Calu3 (cell line): ENCODE measurements around the gene SPATA31D1. TPM values are rescaled to one million over a fixed set of nuclear protein-coding genes. Genes with fewer than 3 reads are reported as not detected.

ENCODE experiments used
- BruUV-seq: library from RNA; stranded (reverse); fragments of 400-500 nt; replicated peaks from 2 replicates; lab custom pipeline; 2021; lab: Mats Ljungman, UMichigan
- CTCF ChIA-PET: fragments of 300-600 bp; sonication (Branson Sonifier 250); formaldehyde crosslinking; loops from one replicate; lab custom pipeline; 2022; ENCODE audit warnings: antibody characterized with exemption; lab: Charles Lee
- DNase-seq: peaks from one replicate; pipeline ENCODE4 v3.0.0; 2022
- H3K27ac Mint-ChIP-seq: one replicate; pipeline ENCODE4 v1.8.0; 2022; ENCODE audit warnings: mixed read lengths; ENCODE audit not compliant: unreplicated experiment
- H3K27me3 Mint-ChIP-seq: one replicate; pipeline ENCODE4 v1.8.0; 2022; ENCODE audit warnings: mixed read lengths; ENCODE audit not compliant: unreplicated experiment
- H3K36me3 Mint-ChIP-seq: one replicate; pipeline ENCODE4 v1.8.0; 2022; ENCODE audit warnings: mild to moderate bottlenecking, moderate library complexity, mixed read lengths; ENCODE audit not compliant: insufficient read depth, unreplicated experiment
- H3K4me1 Mint-ChIP-seq: one replicate; pipeline ENCODE4 v1.8.0; 2022; ENCODE audit warnings: mild to moderate bottlenecking, low read depth, mixed read lengths; ENCODE audit not compliant: unreplicated experiment
- H3K4me3 Mint-ChIP-seq: one replicate; pipeline ENCODE4 v1.8.0; 2022; ENCODE audit warnings: mild to moderate bottlenecking, low read depth, moderate library complexity, mixed read lengths; ENCODE audit not compliant: unreplicated experiment
- H3K9me3 Mint-ChIP-seq: one replicate; pipeline ENCODE4 v1.8.0; 2022; ENCODE audit warnings: low read depth, mixed read lengths; ENCODE audit not compliant: unreplicated experiment
- intact Hi-C: fragments of 100-400 bp; cut with micrococcal nuclease; formaldehyde crosslinking; loops from one replicate; pipeline ENCODE4 v1.10.0; 2022; ENCODE audit not compliant: unreplicated experiment
- total RNA-seq: library from RNA; stranded (reverse); gene quantifications from 2 replicates; pipeline ENCODE4 v1.2.3, GENCODE V29; 2022
- TF ChIP-seq, protein P1 (sequence below): fragments of 200-600 bp; IDR thresholded peaks from one replicate; pipeline ENCODE4 v1.8.0; 2022; ENCODE audit warnings: antibody characterized with exemption; ENCODE audit not compliant: unreplicated experiment

The SPATA31D1 gene
- total RNA-seq, 1 experiment from 2014 or later: not detected

- H3K4me3 Mint-ChIP-seq: no peak overlapping the region
- BruUV-seq: no TSS peak
- no peaks in the 10 kb centered on the region for H3K36me3 Mint-ChIP-seq
- H3K4me1 Mint-ChIP-seq: peaks cover 8% of the 10 kb centered on the region
- H3K27ac Mint-ChIP-seq: no peak overlapping the region
- intact Hi-C loops: no loop called here
- no peaks in the 10 kb centered on the region for H3K27me3 Mint-ChIP-seq
- TF ChIP-seq, protein P1, sequence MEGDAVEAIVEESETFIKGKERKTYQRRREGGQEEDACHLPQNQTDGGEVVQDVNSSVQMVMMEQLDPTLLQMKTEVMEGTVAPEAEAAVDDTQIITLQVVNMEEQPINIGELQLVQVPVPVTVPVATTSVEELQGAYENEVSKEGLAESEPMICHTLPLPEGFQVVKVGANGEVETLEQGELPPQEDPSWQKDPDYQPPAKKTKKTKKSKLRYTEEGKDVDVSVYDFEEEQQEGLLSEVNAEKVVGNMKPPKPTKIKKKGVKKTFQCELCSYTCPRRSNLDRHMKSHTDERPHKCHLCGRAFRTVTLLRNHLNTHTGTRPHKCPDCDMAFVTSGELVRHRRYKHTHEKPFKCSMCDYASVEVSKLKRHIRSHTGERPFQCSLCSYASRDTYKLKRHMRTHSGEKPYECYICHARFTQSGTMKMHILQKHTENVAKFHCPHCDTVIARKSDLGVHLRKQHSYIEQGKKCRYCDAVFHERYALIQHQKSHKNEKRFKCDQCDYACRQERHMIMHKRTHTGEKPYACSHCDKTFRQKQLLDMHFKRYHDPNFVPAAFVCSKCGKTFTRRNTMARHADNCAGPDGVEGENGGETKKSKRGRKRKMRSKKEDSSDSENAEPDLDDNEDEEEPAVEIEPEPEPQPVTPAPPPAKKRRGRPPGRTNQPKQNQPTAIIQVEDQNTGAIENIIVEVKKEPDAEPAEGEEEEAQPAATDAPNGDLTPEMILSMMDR: no peak
- CTCF ChIA-PET: no interaction called here
- no peak for DNase-seq
- H3K9me3 Mint-ChIP-seq: no peaks in the 10 kb centered on the region
These were observed 46.6 kb downstream of the SPATA31D1 start for GRCh38 chr9:82034956-82035731.

DNA sequence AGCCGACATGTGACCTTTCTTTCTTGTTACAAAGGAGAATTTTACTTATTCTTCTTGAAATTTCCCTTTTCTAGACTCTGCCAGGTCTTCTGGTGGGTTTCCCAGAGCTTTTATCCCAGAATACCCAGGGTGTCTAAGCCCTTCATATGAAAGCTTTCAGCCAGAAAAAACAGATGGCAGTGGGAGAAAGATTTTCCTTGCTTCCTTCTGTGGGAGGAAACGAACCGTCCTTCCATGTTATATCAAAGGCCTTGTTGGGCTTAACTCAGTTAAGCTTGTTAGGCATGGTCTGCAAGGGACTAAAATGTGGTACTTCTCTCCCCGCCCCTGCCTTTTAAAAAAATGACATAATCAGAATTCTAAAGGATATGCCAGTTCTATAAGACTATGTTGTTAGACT is 47.5 kb downstream of the SPATA31D1 start:
- intact Hi-C loops: no loop called here
- no peak for DNase-seq
- no TSS peak for BruUV-seq
- no peaks in the 10 kb centered on the region for H3K27me3 Mint-ChIP-seq
- TF ChIP-seq, protein P1: no peak
- no peaks in the 10 kb centered on the region for H3K36me3 Mint-ChIP-seq
- H3K4me3 Mint-ChIP-seq: no peak overlapping the region
- CTCF ChIA-PET: no interaction called here
- H3K4me1 Mint-ChIP-seq: peaks cover 8% of the 10 kb centered on the region
- H3K27ac Mint-ChIP-seq: no peak overlapping the region
- no peaks in the 10 kb centered on the region for H3K9me3 Mint-ChIP-seq

- no peaks in the 10 kb centered on the region for H3K9me3 Mint-ChIP-seq
- BruUV-seq: no TSS peak
- TF ChIP-seq, protein P1: no peak
- DNase-seq: no peak
- H3K27ac Mint-ChIP-seq: no peak overlapping the region
- H3K36me3 Mint-ChIP-seq: no peaks in the 10 kb centered on the region
- intact Hi-C loops: no loop called here
- peaks cover under 1% of the 10 kb centered on the region for H3K4me1 Mint-ChIP-seq
- H3K4me3 Mint-ChIP-seq: no peak overlapping the region
- CTCF ChIA-PET: no interaction called here
- H3K27me3 Mint-ChIP-seq: no peaks in the 10 kb centered on the region
These were observed 48.6 kb downstream of the SPATA31D1 start for GRCh38 chr9:82037126-82037525.

DNA sequence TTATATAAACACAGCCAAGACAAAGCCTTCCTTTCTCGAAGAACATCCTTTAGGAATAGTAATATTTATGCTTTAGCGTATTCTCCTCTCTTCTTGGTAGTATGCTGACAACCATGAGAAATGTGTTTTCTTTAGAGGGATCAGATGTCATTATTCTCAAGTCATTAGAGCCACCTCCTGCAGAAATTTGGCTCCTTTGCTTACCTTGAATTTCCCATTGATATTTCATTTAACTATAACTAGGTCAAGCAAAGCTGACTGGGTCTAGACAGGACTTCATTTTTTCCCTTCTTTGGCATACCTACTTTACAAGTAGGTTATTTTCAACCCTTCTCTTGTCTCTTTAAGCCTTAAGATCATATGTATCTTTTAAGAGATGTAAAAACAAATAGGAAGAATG is 50.3 kb downstream of the SPATA31D1 start:
- Mint-ChIP-seq H3K27ac (no peak overlapping the region), H3K36me3 (no peaks in the 10 kb centered on the region), H3K4me3 (no peak overlapping the region), H3K9me3 (no peaks in the 10 kb centered on the region), H3K4me1 (no peaks in the 10 kb centered on the region), H3K27me3 (no peaks in the 10 kb centered on the region)
- BruUV-seq: no TSS peak
- TF ChIP-seq, protein P1: no peak
- intact Hi-C loops: no loop called here
- CTCF ChIA-PET: no interaction called here
- no peak for DNase-seq

Other genes with a start within 250 kb of the SPATA31D1 start
- not detected in 2 replicates for gene SPATA31D4, start 60.3 kb upstream of the SPATA31D1 start, total RNA-seq
- gene SPATA31D3, start 45.3 kb upstream of the SPATA31D1 start, total RNA-seq: not detected in 2 replicates